ENCODE data around the gene PAAF1. TPM values are rescaled to one million over a fixed set of nuclear protein-coding genes. Genes with fewer than 3 reads are reported as not detected.

PAAF1 gene
- total and polyA plus RNA-seq, 2 experiments from 2014 or later = 13.6 to 18.1 TPM

GRCh38 chr11:73958521-73959141, 81.8 kb downstream of the PAAF1 start:
- Histone ChIP-seq H3K9me2 (ENCODE audit: insufficient read depth) (no peaks in the 10 kb centered on the region), H3K79me2 (replicated peaks; ENCODE audit: insufficient read depth) (no peaks in the 10 kb centered on the region), H3F3A (replicated peaks; ENCODE audit: low read depth) (no peaks in the 10 kb centered on the region), H2AFZ (no peak overlapping the region), H4K20me1 (replicated peaks; ENCODE audit: insufficient read depth) (no peaks in the 10 kb centered on the region), H3K4me2 (no peak overlapping the region), H3K36me3 (ENCODE audit: insufficient read depth) (no peaks in the 10 kb centered on the region), H3K27ac (ENCODE audit: low read depth) (no peak overlapping the region), H3K27me3 (ENCODE audit: insufficient read depth) (no peaks in the 10 kb centered on the region), H3K4me1 (ENCODE audit: insufficient read depth) (no peaks in the 10 kb centered on the region), H3K4me3 (no peak overlapping the region)
- Mint-ChIP-seq H3K36me3 (ENCODE audit: low read depth) (no peaks in the 10 kb centered on the region), H3K27me3 (ENCODE audit: insufficient read depth, low read depth, poor library complexity) (peaks cover 27% of the 10 kb centered on the region), H3K9me3 (no peaks in the 10 kb centered on the region), H3K4me1 (peaks cover 5% of the 10 kb centered on the region; the same call in 2 of the 3 replicates), H3K4me3 (no peak overlapping the region), H3K27ac (no peak overlapping the region)
- TF ChIP-seq EZH2 (IDR thresholded peaks at IDR 0.05; ENCODE audit: low read depth, unreplicated experiment) = no peak
- TF ChIP-seq EZH2phosphoT487 (IDR thresholded peaks at IDR 0.05; ENCODE audit: unreplicated experiment) = no peak
- TF ChIP-seq CREB1 (CRISPR knock-in tag; IDR thresholded peaks at IDR 0.05; ENCODE audit: low read depth) = no peak
- no peak for TF ChIP-seq REST (IDR thresholded peaks at IDR 0.05; ENCODE audit: unreplicated experiment)
- TF ChIP-seq NANOG (IDR thresholded peaks at IDR 0.05; ENCODE audit: borderline replicate concordance) = no peak
- TF ChIP-seq ETS1 (IDR thresholded peaks at IDR 0.05) = no peak
- no peak for TF ChIP-seq ZNF331 (CRISPR knock-in tag; IDR thresholded peaks at IDR 0.05; ENCODE audit: low read depth)
- no peak for TF ChIP-seq JUNB (IDR thresholded peaks at IDR 0.05; ENCODE audit: unreplicated experiment)
- no peak for TF ChIP-seq STAT1 (IDR thresholded peaks at IDR 0.05; ENCODE audit: unreplicated experiment)
- TF ChIP-seq POLR2AphosphoS5 (IDR thresholded peaks at IDR 0.05; ENCODE audit: low read depth) = no peak
- no peak for DNase-seq (ENCODE audit: low spot score)
- ATAC-seq = peak; percentile 14

- Histone ChIP-seq H3K36me3 (ENCODE audit: insufficient read depth) (no peaks in the 10 kb centered on the region), H4K20me1 (replicated peaks; ENCODE audit: insufficient read depth) (no peaks in the 10 kb centered on the region), H2AFZ (no peak overlapping the region), H3K27me3 (ENCODE audit: insufficient read depth) (no peaks in the 10 kb centered on the region), H3K79me2 (replicated peaks; ENCODE audit: insufficient read depth) (no peaks in the 10 kb centered on the region), H3K27ac (ENCODE audit: low read depth) (no peak overlapping the region), H3K9me2 (ENCODE audit: insufficient read depth) (no peaks in the 10 kb centered on the region), H3K4me2 (no peak overlapping the region), H3K4me3 (no peak overlapping the region), H3K4me1 (ENCODE audit: insufficient read depth) (peaks cover 4% of the 10 kb centered on the region; the same call in 1 of the 2 replicates), H3F3A (replicated peaks; ENCODE audit: low read depth) (0 out of 2 replicates have a peak, but pooled peaks cover 3% of the 10 kb centered on the region)
- Mint-ChIP-seq H3K36me3 (ENCODE audit: low read depth) (no peaks in the 10 kb centered on the region), H3K27me3 (ENCODE audit: insufficient read depth, low read depth, poor library complexity) (peaks cover 26% of the 10 kb centered on the region), H3K4me3 (no peak overlapping the region), H3K9me3 (no peaks in the 10 kb centered on the region; the same call in 2 of the 3 replicates), H3K27ac (no peak overlapping the region), H3K4me1 (peaks cover 14% of the 10 kb centered on the region)
- ATAC-seq = no peak
- DNase-seq (ENCODE audit: low spot score) = no peak
- no peak for TF ChIP-seq CTCF (conservative IDR thresholded peaks at IDR 0.05; ENCODE audit: low read depth in 2 of 2)
- TF ChIP-seq ETS1 (IDR thresholded peaks at IDR 0.05) = no peak
Measured at GRCh38 chr11:73961321-73961720, 84.5 kb downstream of the PAAF1 start.
